Hematopoietic multipotent progenitor cell treated with erythropoietin and hydrocortisone succinate and interleukin-3 and kit ligand, for 8 days (in vitro differentiated cells): ENCODE data around the gene MTHFD1L.
"Not testable (repeated sequence)": the region's sequence is repeated elsewhere in the genome, so short reads cannot be mapped to it uniquely, and the experiment has no call there.

Source experiments
- DNase-seq: peaks from one replicate; pipeline ENCODE4 v3.0.0-alpha.2; 2015

The MTHFD1L gene

GRCh38 chr6:151071295-151071694 is 205.8 kb downstream of the MTHFD1L start:
- no peak for DNase-seq

GRCh38 chr6:151073146-151073545 is 207.6 kb downstream of the MTHFD1L start:
- DNase-seq: no peak

- DNase-seq: no peak
Observed at GRCh38 chr6:151073701-151074100, 208.2 kb downstream of the MTHFD1L start.

- DNase-seq: no peak
Observed at GRCh38 chr6:151075005-151075404, 209.5 kb downstream of the MTHFD1L start.

- no peak for DNase-seq
Observed at GRCh38 chr6:151075527-151075926, 210.0 kb downstream of the MTHFD1L start.

- no peak for DNase-seq
Observed at GRCh38 chr6:151075930-151076555, 210.5 kb downstream of the MTHFD1L start.

- no peak for DNase-seq
Observed at GRCh38 chr6:151078655-151079054, 213.2 kb downstream of the MTHFD1L start.

GRCh38 chr6:151081656-151082055 is 216.2 kb downstream of the MTHFD1L start:
- no peak for DNase-seq

- no peak for DNase-seq
Observed at GRCh38 chr6:151082079-151082478, 216.6 kb downstream of the MTHFD1L start.

GRCh38 chr6:151084275-151084674 is 218.8 kb downstream of the MTHFD1L start:
- DNase-seq: no peak

GRCh38 chr6:151087055-151087454 is 221.6 kb downstream of the MTHFD1L start:
- not testable (repeated sequence) for DNase-seq

- peak; percentile 10 for DNase-seq
Observed at GRCh38 chr6:151087861-151088598, 222.5 kb downstream of the MTHFD1L start.

GRCh38 chr6:151088599-151088935 is 223.1 kb downstream of the MTHFD1L start:
- DNase-seq: no peak

GRCh38 chr6:151088963-151089362 is 223.5 kb downstream of the MTHFD1L start:
- DNase-seq: no peak

GRCh38 chr6:151089978-151090377 is 224.5 kb downstream of the MTHFD1L start:
- DNase-seq: no peak

- DNase-seq: no peak
Observed at GRCh38 chr6:151091571-151091970, 226.1 kb downstream of the MTHFD1L start.

GRCh38 chr6:151092591-151092990 is 227.1 kb downstream of the MTHFD1L start:
- no peak for DNase-seq

GRCh38 chr6:151093706-151094105 is 228.2 kb downstream of the MTHFD1L start:
- no peak for DNase-seq

- no peak for DNase-seq
Observed at GRCh38 chr6:151095538-151096254, 230.2 kb downstream of the MTHFD1L start.

GRCh38 chr6:151096255-151096612 is 230.7 kb downstream of the MTHFD1L start:
- no peak for DNase-seq

GRCh38 chr6:151096691-151097606 is 231.4 kb downstream of the MTHFD1L start:
- DNase-seq: no peak

- peak; percentile 6 for DNase-seq
Observed at GRCh38 chr6:151098166-151098565, 232.7 kb downstream of the MTHFD1L start.

GRCh38 chr6:151100326-151100725 is 234.8 kb downstream of the MTHFD1L start:
- DNase-seq: peak; percentile 56
